OCI-LY1 (cell line): ENCODE data around the gene FKBP15.

Experiments
- CTCF ChIP-seq: fragments of 200-600 bp; sonication (generic), shearing (Covaris generic); IDR thresholded peaks from 2 replicates; pipeline ENCODE4 v1.5.1; 2017; ENCODE audit warnings: mild to moderate bottlenecking, antibody characterized with exemption, low read length, moderate library complexity, mixed read lengths
- EZH2 ChIP-seq: fragments of 200-600 bp; sonication (generic), shearing (Covaris generic); IDR thresholded peaks from 2 replicates; pipeline ENCODE4 v1.8.0; 2017; ENCODE audit warnings: borderline replicate concordance, mixed run types, mild to moderate bottlenecking, antibody characterized with exemption, low read length, moderate library complexity, mixed read lengths

DNA sequence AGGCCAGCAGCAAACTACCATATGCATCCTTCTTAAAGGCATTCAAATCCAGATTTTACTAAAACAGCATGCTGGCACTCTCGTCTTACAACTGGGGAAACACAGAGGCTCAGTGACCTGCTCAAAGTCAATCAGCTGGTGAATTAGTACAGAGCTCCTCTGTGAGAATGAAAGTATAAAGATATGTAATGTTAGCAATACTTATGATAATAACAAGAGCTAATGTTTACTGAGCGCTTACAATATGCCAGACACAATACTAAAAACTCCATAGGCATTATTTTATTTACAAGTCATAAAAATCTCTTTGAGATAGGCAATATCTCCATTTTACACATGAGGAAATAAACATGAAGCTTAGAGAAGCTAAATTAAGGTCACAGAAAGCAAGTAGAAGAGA, 28.6 kb downstream of the FKBP15 start:
- TF ChIP-seq CTCF, result no peak
- no peak for TF ChIP-seq EZH2
